C4-2B (cell line): ENCODE results near the gene SLC22A1.

Experiments used
- H3K27ac ChIP-seq: fragments of 450-650 bp; 2 replicates; pipeline ENCODE4 v1.5.1; 2017
- CTCF ChIP-seq: fragments of 450-650 bp; conservative IDR thresholded peaks from 2 replicates; pipeline ENCODE4 v1.5.1; 2017; ENCODE audit warnings: mild to moderate bottlenecking
- ZFX ChIP-seq: fragments of 450-650 bp; IDR thresholded peaks from 2 replicates; pipeline ENCODE4 v1.6.1; 2017

Gene SLC22A1

GRCh38 chr6:160127270-160128124 lies 5.9 kb downstream of the SLC22A1 start:
- TF ChIP-seq CTCF, result no peak
- no peak for TF ChIP-seq ZFX
- no peak overlapping the region for H3K27ac ChIP-seq

GRCh38 chr6:160128125-160128683 lies 6.6 kb downstream of the SLC22A1 start:
- TF ChIP-seq ZFX (no peak), CTCF (no peak)
- H3K27ac ChIP-seq, result no peak overlapping the region

- TF ChIP-seq ZFX (no peak), CTCF (no peak)
- H3K27ac ChIP-seq, result no peak overlapping the region
Measured at GRCh38 chr6:160128879-160129516, 7.4 kb downstream of the SLC22A1 start.

- TF ChIP-seq ZFX, result no peak
- no peak for TF ChIP-seq CTCF
- no peak overlapping the region for H3K27ac ChIP-seq
Measured at GRCh38 chr6:160129881-160130615, 8.4 kb downstream of the SLC22A1 start.

- TF ChIP-seq ZFX (no peak), CTCF (no peak)
- no peak overlapping the region for H3K27ac ChIP-seq
Measured at GRCh38 chr6:160130729-160131484, 9.3 kb downstream of the SLC22A1 start.

GRCh38 chr6:160131636-160132296 lies 10.2 kb downstream of the SLC22A1 start:
- no peak for TF ChIP-seq ZFX
- TF ChIP-seq CTCF, result no peak
- H3K27ac ChIP-seq, result no peak overlapping the region
